Mucosa of descending colon (tissue), 3 donors: Measurements from ENCODE around the gene RCAN2. TPM values are rescaled to one million over a fixed set of nuclear protein-coding genes. Genes with fewer than 3 reads are reported as not detected.

Source experiments
- ATAC-seq: fragments of 200-7000 bp; cut with Tn5 transposase; one replicate; pipeline ENCODE4 v1.9.1; 2020; ENCODE audit warnings: mild to moderate bottlenecking, moderate library complexity
- DNase-seq, 3 donors: peaks; one replicate each; pipeline ENCODE4 v3.0.0-alpha.2; 2020
- H3K36me3 ChIP-seq: fragments of 200-600 bp; one replicate; pipeline ENCODE4 v1.8.0; 2021; ENCODE audit warnings: low read depth, mild to moderate bottlenecking
- H3K4me1 ChIP-seq: fragments of 200-600 bp; one replicate; pipeline ENCODE4 v1.8.0; 2021; ENCODE audit warnings: low read depth, mild to moderate bottlenecking
- H3K4me3 ChIP-seq: fragments of 200-600 bp; one replicate; pipeline ENCODE4 v1.8.0; 2021; ENCODE audit warnings: mild to moderate bottlenecking
- H3K9me3 ChIP-seq: fragments of 200-600 bp; one replicate; pipeline ENCODE4 v1.8.0; 2021; ENCODE audit warnings: mild to moderate bottlenecking
- CTCF ChIP-seq: fragments of 200-600 bp; IDR thresholded peaks from one replicate; pipeline ENCODE4 v1.8.0; 2022; ENCODE audit warnings: antibody characterized with exemption, mild to moderate bottlenecking
- intact Hi-C, 2 donors: fragments of 100-400 bp; cut with DNase I in 1 of 2; cut with micrococcal nuclease in 1 of 2; formaldehyde crosslinking; loops; one replicate each; pipeline versions ENCODE4 v1.11.0 to v1.11.1; 2022; cut with DNase I, micrococcal nuclease
- long read RNA-seq, 2 donors: library from polyadenylated mRNA; unstranded; transcript quantifications; one replicate each; pipeline ENCODE4 v2.0.0, GENCODE V29; 2019 to 2021
- total RNA-seq, 3 donors: library from RNA; stranded (reverse); fragmentation: NEBNext Ultra II Directional in 2 of 3; extraction: Animal tissue kit (Norgen Biotek cat#: 25700) in 2 of 3; gene quantifications; one replicate each; pipeline versions ENCODE4 v1.2.1 to v1.2.4, GENCODE V29; 2021 to 2023
- donor health status: DM: no; HTN: no; CAD: no; lungs with moderate emphysema.
- donor health status: DM: no; HTN: no; CAD: no.
- donor health status: DM: no; HTN: yes; CAD: no.

The RCAN2 gene
- total RNA-seq, result 1 to 10 TPM; 5.1 to 6.6 (median 6.1) TPM
- long read RNA-seq, donor 1, partial matches to known transcripts, result 2 of 5 reads
- long read RNA-seq, donor 1, other reads (novel, unspliced or antisense), result 1 of 5 reads
- long read RNA-seq, donor 2, partial matches to known transcripts, result 0 of 2 reads
- long read RNA-seq, donor 2, other reads (novel, unspliced or antisense), result 2 of 2 reads

GRCh38 chr6:46491201-46491627 lies at the start of gene RCAN2:
RCAN2 (minus strand) TSS chr6:46491449.
- Histone ChIP-seq H3K4me3 (peak within 1 kb of the TSS; percentile 25), H3K9me3 (no peaks in the 10 kb centered on the region), H3K4me1 (peaks cover 4% of the 10 kb centered on the region), H3K36me3 (no peaks in the 10 kb centered on the region)
- intact Hi-C loops, result no loop called here
- TF ChIP-seq CTCF, result no peak
- DNase-seq, result peak; percentile 63 to 71 (median 68)
- ATAC-seq, result peak; percentile 89

- no peak for ATAC-seq
- no peaks in the 10 kb centered on the region for H3K36me3 ChIP-seq
- DNase-seq, result no peak
- TF ChIP-seq CTCF, result no peak
- intact Hi-C loops, result no loop called here
- no peaks in the 10 kb centered on the region for H3K9me3 ChIP-seq
- H3K4me1 ChIP-seq, result no peaks in the 10 kb centered on the region
- H3K4me3 ChIP-seq, result no peak overlapping the region
These were observed 48.6 kb upstream of the RCAN2 start for GRCh38 chr6:46539866-46540265.

GRCh38 chr6:46538800-46539480 lies 47.7 kb upstream of the RCAN2 start:
- DNase-seq (no peak), ATAC-seq (no peak)
- no peak overlapping the region for H3K4me3 ChIP-seq
- no peaks in the 10 kb centered on the region for H3K36me3 ChIP-seq
- no peaks in the 10 kb centered on the region for H3K4me1 ChIP-seq
- H3K9me3 ChIP-seq, result no peaks in the 10 kb centered on the region
- intact Hi-C loops, result no loop called here
- no peak for TF ChIP-seq CTCF

GRCh38 chr6:46530896-46531295 lies 39.6 kb upstream of the RCAN2 start:
- ATAC-seq (no peak), DNase-seq (no peak)
- H3K4me3 ChIP-seq, result no peak overlapping the region
- no peak for TF ChIP-seq CTCF
- H3K9me3 ChIP-seq, result no peaks in the 10 kb centered on the region
- H3K4me1 ChIP-seq, result no peaks in the 10 kb centered on the region
- intact Hi-C loops, result no loop called here
- no peaks in the 10 kb centered on the region for H3K36me3 ChIP-seq

GRCh38 chr6:46528961-46529750 lies 37.9 kb upstream of the RCAN2 start:
- H3K4me1 ChIP-seq, result no peaks in the 10 kb centered on the region

More at GRCh38 chr6:46528961-46529750, 37.9 kb upstream of the RCAN2 start:
- Histone ChIP-seq H3K9me3 (no peaks in the 10 kb centered on the region), H3K4me3 (no peak overlapping the region), H3K36me3 (no peaks in the 10 kb centered on the region)
- no peak for TF ChIP-seq CTCF
- intact Hi-C loops, result no loop called here
- DNase-seq, result no peak
- ATAC-seq, result no peak
